Renal pelvis (tissue), 4 donors: ENCODE measurements around the gene EPN3. TPM values are rescaled to one million over a fixed set of nuclear protein-coding genes. Genes with fewer than 3 reads are reported as not detected.

Source experiments
- DNase-seq: peaks from one replicate; pipeline ENCODE4 v3.0.0-alpha.2; 2013
- polyA plus RNA-seq, 3 donors: library from polyadenylated mRNA; unstranded; fragments of 120-200 nt; gene quantifications; one replicate each; pipeline ENCODE4 v1.2.1, GENCODE V29; 2013; ENCODE audit not compliant: insufficient read length in 3 of 3

Gene EPN3
- polyA plus RNA-seq, 3 donors, result 15.4 to 16.8 (median 16.2) TPM

DNA sequence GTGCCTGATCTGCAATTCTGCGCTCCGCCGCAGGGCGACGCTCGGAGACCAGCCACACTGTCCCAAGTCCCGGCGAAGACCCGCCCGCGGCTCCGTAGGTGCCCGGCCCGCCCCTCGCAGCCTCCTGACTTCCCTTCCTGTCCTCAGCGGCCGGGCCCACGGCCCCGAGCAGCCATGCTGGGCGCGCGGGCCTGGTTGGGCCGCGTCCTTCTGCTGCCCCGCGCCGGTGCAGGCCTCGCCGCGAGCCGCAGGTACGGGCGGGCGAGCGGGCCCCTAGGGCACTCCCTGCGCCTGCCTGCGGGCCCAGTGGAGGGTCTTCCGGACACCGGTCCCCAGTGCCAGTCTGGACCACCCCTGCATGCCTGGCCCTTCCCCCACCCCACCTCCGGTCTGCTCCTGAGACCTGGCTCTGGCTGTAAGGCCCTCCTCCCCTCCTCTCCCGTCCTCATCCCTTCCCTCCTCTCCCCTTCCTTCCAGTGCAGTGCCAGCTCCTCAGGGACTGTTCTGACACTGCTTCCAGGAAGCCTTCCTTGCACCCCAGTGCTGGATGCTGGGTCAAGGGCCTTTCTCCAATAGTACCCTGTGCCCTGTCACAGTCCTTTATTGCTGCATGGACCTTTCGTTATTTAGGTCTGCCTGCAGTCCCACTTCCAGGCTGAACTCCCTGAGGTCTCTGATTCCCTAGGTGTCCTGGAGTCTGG lies 14.7 kb downstream of the EPN3 start, which contains the start of gene SPATA20:
TSS of gene SPATA20 (plus strand) at position 140 of the 701 bp plus-strand sequence. CDS start at position 175, 35 bp downstream.
- DNase-seq, result peak; percentile 87

DNA sequence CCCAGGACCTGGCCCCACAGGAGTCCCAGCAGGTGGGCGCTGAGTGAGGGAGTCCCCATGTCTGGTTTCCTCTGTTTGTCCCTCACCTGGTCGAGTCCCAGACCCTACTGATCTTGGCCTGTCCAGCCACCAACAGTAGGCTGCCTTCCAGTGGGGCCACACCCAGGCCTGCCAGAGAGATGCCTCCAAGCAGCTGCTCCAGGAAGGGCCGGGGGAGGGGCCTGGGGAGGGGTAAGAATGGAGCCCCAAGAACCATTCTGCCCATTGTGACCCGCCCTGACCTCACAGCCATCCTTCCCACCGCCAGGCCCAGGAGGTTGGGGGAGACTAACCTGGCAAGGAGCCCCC lies 15.2 kb downstream of the EPN3 start:
- no peak for DNase-seq

DNA sequence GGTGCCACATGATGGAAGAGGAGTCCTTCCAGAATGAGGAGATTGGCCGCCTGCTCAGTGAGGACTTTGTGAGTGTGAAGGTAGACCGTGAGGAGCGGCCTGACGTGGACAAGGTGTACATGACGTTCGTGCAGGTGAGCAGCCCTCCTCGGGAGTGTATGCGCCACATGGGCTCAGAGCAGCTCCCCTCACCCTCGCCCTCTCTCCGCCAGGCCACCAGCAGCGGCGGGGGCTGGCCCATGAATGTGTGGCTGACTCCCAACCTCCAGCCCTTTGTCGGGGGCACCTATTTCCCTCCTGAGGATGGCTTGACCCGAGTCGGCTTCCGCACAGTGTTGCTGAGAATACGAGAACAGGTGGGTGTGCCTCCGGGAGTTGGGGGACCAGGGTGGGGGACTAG lies 16.3 kb downstream of the EPN3 start:
- no peak for DNase-seq

DNA sequence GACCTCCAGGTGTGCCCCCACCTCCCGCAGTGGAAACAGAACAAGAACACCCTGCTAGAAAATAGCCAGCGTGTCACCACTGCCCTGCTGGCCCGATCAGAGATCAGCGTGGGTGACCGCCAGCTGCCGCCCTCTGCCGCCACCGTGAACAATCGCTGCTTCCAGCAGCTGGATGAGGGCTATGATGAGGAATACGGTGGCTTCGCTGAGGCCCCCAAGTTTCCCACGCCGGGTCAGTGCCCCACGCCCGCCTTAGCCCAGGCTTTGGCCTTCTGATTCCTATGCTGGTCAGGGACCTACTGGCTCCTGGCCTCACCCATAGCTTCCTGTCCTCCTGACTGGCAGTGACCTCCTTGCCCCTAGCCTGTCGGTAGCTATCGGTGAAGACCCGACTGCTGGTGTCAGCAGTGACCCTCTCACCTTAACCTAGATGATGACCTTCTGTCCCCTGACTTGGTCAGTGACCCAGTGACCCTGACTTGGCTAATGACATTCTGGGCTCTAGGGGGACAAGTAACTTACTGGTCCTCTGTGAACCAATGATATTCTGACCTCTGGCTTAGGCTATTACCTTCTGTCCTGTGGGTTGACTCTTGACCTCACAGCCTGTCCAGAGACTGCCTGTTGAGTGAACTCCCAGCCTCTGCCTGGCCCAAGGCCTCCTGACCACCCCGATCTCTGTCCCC lies 16.9 kb downstream of the EPN3 start:
- no peak for DNase-seq

DNA sequence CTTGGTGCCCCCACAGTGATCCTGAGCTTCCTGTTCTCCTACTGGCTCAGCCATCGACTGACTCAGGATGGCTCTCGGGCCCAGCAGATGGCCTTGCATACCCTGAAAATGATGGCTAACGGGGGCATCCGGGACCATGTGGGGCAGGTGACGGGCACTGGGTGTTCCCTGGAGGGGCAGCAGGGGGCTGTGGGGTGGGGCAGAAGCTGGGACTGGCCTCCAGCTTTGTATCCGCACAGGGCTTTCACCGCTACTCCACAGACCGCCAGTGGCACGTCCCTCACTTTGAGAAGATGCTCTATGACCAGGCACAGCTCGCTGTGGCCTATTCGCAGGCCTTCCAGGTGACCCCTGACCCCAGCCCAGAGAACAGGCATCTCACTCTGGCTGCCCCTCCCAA lies 17.4 kb downstream of the EPN3 start:
- DNase-seq, result no peak

GRCh38 chr17:50550661-50551432 lies 18.3 kb downstream of the EPN3 start:
- DNase-seq, result peak; percentile 85

GRCh38 chr17:50551433-50551815 lies 18.9 kb downstream of the EPN3 start:
- no peak for DNase-seq

GRCh38 chr17:50551884-50552283 lies 19.3 kb downstream of the EPN3 start:
- no peak for DNase-seq

DNA sequence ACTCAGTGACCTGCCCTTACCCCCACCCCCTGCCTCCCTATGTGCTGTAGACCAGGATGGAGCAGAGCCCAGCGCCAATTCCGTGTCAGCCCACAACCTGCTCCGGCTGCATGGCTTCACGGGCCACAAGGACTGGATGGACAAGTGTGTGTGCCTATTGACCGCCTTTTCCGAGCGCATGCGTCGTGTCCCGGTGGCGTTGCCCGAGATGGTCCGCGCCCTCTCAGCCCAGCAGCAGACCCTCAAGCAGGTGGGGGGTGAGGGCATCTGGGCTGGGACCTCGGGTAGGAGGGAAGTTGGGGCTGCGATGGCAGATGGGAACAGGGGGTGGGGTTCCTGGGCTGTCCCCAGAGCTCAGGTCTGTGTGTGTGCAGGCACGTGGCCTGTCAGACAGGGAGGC lies 21.7 kb downstream of the EPN3 start:
- no peak for DNase-seq

DNA sequence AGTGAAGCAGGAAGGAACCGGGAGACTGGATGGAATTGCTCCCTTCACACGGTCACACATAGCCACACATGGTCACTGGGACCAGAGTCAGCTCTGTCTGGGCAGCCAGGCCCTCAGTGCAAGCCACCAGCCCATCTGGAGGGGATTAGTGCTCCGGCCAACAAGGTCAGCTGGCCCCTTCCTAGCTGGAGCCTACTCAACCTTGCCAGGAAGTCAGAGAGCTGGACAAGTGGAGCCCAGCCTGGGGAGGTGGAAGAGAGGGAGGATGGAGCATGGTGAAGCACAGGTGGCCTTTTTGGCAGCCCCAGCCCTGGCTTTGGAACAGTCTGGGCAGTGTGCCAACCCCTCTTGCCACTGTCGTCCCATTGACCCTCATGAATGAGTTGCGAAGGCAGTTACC lies 24.3 kb downstream of the EPN3 start:
- no peak for DNase-seq

GRCh38 chr17:50557630-50558029 lies 25.1 kb downstream of the EPN3 start:
- no peak for DNase-seq

DNA sequence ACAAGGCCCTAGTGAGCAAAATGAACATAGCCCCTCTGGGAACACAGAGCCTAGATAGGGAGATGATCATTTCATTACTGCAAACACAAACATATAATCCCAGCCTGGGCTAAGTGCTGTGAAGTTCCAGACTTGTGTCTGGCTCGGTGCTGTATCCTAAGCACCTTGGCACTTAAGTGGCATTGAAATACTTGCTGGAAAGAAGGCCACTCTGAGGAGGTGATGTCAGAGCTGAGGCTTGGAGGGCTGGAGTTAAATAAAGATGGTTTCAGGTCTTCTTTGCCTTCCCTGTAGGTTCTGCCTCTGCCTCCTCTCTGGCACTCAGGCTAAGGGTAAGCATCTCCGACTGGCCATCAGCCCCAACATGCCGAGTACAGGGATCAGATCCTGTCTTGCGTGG lies 25.6 kb downstream of the EPN3 start:
- no peak for DNase-seq

DNA sequence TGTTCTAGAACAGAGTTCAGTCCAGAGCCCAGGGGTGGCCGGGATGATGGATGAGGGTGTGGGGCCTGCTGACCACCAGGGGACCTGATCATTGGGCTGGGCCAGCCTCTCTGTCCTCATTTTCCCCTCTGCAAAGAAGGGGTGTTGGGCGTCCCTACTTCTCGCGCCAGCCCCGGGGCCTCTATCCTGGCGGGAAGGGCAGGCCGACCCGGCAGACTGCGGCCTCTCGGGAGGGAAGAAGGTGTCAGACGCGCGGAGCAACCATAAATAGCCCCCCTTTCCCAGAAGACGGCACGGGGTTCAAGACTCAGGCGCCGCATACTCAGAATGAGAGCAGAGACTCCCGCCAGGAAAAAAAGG lies 26.0 kb downstream of the EPN3 start:
- DNase-seq, result no peak

- no peak for DNase-seq
These were observed 26.5 kb downstream of the EPN3 start for GRCh38 chr17:50558941-50559614.

GRCh38 chr17:50559674-50560184 lies 27.2 kb downstream of the EPN3 start:
- no peak for DNase-seq

GRCh38 chr17:50560185-50560824 lies 27.8 kb downstream of the EPN3 start, which contains the start of gene CACNA1G:
Gene CACNA1G (plus strand): TSS chr17:50560715. CDS start chr17:50561460, 745 bp downstream.
- peak; percentile 92 for DNase-seq

DNA sequence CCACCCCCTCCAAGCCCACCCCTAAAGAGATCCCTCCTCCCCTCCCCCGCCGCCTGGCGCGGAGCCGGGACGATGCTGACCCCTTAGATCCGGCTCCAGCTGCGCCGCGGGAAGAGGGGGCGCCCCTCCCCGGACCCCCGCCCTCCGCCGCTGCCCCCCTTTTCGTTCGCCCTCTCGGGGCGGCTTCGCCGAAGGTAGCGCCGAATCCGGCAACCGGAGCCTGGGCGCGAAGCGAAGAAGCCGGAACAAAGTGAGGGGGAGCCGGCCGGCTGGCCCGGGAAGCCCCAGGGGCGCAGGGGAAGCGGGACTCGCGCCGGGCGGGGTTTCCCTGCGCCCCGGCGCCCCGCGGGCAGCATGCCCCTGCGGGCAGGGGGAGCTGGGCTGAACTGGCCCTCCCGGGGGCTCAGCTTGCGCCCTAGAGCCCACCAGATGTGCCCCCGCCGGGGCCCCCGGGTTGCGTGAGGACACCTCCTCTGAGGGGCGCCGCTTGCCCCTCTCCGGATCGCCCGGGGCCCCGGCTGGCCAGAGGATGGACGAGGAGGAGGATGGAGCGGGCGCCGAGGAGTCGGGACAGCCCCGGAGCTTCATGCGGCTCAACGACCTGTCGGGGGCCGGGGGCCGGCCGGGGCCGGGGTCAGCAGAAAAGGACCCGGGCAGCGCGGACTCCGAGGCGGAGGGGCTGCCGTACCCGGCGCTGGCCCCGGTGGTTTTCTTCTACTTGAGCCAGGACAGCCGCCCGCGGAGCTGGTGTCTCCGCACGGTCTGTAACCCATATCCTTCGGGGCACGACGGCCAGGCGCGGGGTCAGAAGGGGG lies 28.6 kb downstream of the EPN3 start:
- DNase-seq, result no peak

DNA sequence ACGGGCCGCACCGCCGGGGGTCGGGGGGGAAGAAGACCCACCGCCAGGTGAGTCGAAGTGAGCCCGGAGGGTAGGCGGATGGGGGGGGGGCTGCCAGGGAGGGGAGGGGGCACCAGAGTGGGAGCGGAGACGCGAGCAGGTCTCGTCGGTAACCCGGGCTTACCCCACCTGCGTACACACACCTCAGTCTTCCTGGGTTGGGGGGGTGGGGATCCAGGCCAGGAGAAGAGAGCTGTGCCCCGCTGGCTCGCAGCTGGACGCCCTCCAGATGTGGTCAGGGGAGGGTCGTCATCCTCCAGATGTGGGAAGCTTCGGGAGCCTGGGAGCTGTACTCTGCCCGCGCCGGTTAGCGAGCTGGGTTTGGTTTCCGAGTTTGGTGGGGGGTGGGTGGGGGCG lies 29.2 kb downstream of the EPN3 start:
- no peak for DNase-seq

DNA sequence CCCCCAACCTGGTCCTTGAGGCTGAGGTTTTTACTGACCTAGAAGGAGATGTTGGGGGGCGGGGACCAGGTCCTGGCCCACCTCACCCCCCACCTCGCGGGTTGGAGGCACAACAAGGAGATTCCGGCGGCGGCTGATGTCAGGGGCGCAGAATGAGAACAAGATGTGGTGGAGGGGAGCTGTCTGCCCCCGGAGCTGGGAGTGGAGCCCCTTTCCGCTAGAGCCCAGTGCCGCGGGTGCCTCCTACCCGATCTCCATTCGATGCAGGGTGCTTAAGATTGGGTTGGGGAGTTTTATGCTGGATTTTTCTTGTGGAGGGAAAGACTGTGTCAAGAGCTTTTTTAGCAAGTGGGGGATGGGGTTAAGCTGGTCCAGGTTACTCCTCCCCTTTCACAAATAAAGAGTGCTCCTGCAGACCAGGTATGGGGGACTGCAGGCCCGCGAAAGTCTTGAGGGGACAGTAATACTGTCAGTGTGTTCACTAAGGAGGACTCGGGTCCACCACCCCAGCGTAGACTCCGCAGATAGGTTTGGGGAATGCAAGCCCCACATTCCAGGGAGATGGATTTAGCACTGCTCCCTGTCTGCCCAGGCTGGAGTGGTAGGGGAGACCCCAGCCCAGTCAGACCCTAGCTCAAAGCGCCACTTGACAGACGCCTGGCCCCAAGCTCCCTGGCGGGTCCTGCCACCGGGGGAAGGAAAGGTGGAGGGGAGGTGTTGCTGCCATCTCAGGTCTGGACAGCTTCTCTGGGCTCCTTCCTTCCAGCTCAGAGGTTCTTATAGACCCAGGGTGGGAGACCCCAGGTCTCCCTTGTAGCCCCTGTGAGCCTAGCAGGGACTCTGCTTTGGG lies 29.9 kb downstream of the EPN3 start:
- no peak for DNase-seq

GRCh38 chr17:50563092-50563511 lies 30.6 kb downstream of the EPN3 start:
- no peak for DNase-seq
